ENCODE data around the gene MIOS. TPM values are rescaled to one million over a fixed set of nuclear protein-coding genes. Genes with fewer than 3 reads are reported as not detected.
"Not testable (repeated sequence)": the region's sequence is repeated elsewhere in the genome, so short reads cannot be mapped to it uniquely, and the experiment has no call there.

MIOS gene
- total RNA-seq, 1 experiment from 2014 or later, result 215 TPM

GRCh38 chr7:7554649-7555575, 11.8 kb upstream of the MIOS start:
- peak; percentile 91 for DNase-seq (ENCODE audit: low read depth)

GRCh38 chr7:7556852-7557251, 9.8 kb upstream of the MIOS start:
- DNase-seq (ENCODE audit: low read depth), result no peak

GRCh38 chr7:7557252-7557651, 9.4 kb upstream of the MIOS start:
- DNase-seq (ENCODE audit: low read depth), result no peak

GRCh38 chr7:7561591-7561990, 5.1 kb upstream of the MIOS start:
- not testable (repeated sequence) for DNase-seq (ENCODE audit: low read depth)

- peak; percentile 94 for DNase-seq (ENCODE audit: low read depth)
Observed at GRCh38 chr7:7562736-7563135, 3.9 kb upstream of the MIOS start.

GRCh38 chr7:7563269-7563668, 3.4 kb upstream of the MIOS start:
- DNase-seq (ENCODE audit: low read depth), result no peak

- DNase-seq (ENCODE audit: low read depth), result peak; percentile 26
Observed at GRCh38 chr7:7563813-7564212, 2.9 kb upstream of the MIOS start.

- DNase-seq (ENCODE audit: low read depth), result peak; percentile 82
Observed at GRCh38 chr7:7564323-7564780, 2.3 kb upstream of the MIOS start.

- DNase-seq (ENCODE audit: low read depth), result no peak
Observed at GRCh38 chr7:7565018-7565680, 1.5 kb upstream of the MIOS start.

- no peak for DNase-seq (ENCODE audit: low read depth)
Observed at GRCh38 chr7:7565746-7566650, 686 bp upstream of the MIOS start.

- DNase-seq (ENCODE audit: low read depth), result no peak
Observed at GRCh38 chr7:7567898-7568531, 1.3 kb downstream of the MIOS start.

GRCh38 chr7:7568553-7568952, 1.9 kb downstream of the MIOS start:
- no peak for DNase-seq (ENCODE audit: low read depth)

GRCh38 chr7:7569081-7569527, 2.4 kb downstream of the MIOS start:
- no peak for DNase-seq (ENCODE audit: low read depth)

GRCh38 chr7:7569615-7570014, 2.9 kb downstream of the MIOS start:
- DNase-seq (ENCODE audit: low read depth), result no peak

- DNase-seq (ENCODE audit: low read depth), result no peak
Observed at GRCh38 chr7:7570584-7570983, 3.9 kb downstream of the MIOS start.

- no peak for DNase-seq (ENCODE audit: low read depth)
Observed at GRCh38 chr7:7573701-7574100, 7.0 kb downstream of the MIOS start.

- DNase-seq (ENCODE audit: low read depth), result no peak
Observed at GRCh38 chr7:7576344-7576743, 9.7 kb downstream of the MIOS start.

- no peak for DNase-seq (ENCODE audit: low read depth)
Observed at GRCh38 chr7:7577888-7578287, 11.2 kb downstream of the MIOS start.

GRCh38 chr7:7579638-7580037, 13.0 kb downstream of the MIOS start:
- DNase-seq (ENCODE audit: low read depth), result no peak

GRCh38 chr7:7581531-7582179, 15.0 kb downstream of the MIOS start:
- DNase-seq (ENCODE audit: low read depth), result no peak

GRCh38 chr7:7582596-7582995, 15.9 kb downstream of the MIOS start:
- DNase-seq (ENCODE audit: low read depth), result no peak
